ENCODE measurements around the gene LMNTD1.

Gene LMNTD1

GRCh38 chr12:25574761-25575160, 21.7 kb upstream of the LMNTD1 start:
- no peak overlapping the region for H3K27ac Mint-ChIP-seq

GRCh38 chr12:25573346-25573745, 20.3 kb upstream of the LMNTD1 start:
- no peak overlapping the region for H3K4me3 Mint-ChIP-seq
- no peak overlapping the region for H3K27ac Mint-ChIP-seq
- no peaks in the 10 kb centered on the region for H3K4me1 Mint-ChIP-seq (ENCODE audit: low read depth)
- H3K9me3 Mint-ChIP-seq: peaks cover 11% of the 10 kb centered on the region
- H3K27me3 Mint-ChIP-seq (ENCODE audit: low read depth): no peaks in the 10 kb centered on the region
- no peaks in the 10 kb centered on the region for H3K36me3 Mint-ChIP-seq (ENCODE audit: low read depth)

More at GRCh38 chr12:25574761-25575160, 21.7 kb upstream of the LMNTD1 start:
- no peaks in the 10 kb centered on the region for H3K36me3 Mint-ChIP-seq (ENCODE audit: low read depth)
- H3K4me1 Mint-ChIP-seq (ENCODE audit: low read depth): no peaks in the 10 kb centered on the region
- H3K4me3 Mint-ChIP-seq: no peak overlapping the region
- peaks cover 4% of the 10 kb centered on the region for H3K27me3 Mint-ChIP-seq (ENCODE audit: low read depth)
- peaks cover 11% of the 10 kb centered on the region for H3K9me3 Mint-ChIP-seq

GRCh38 chr12:25570418-25570817, 17.3 kb upstream of the LMNTD1 start:
- H3K27me3 Mint-ChIP-seq (ENCODE audit: low read depth): no peaks in the 10 kb centered on the region
- H3K27ac Mint-ChIP-seq: no peak overlapping the region
- no peaks in the 10 kb centered on the region for H3K4me1 Mint-ChIP-seq (ENCODE audit: low read depth)
- H3K36me3 Mint-ChIP-seq (ENCODE audit: low read depth): no peaks in the 10 kb centered on the region
- H3K9me3 Mint-ChIP-seq: peaks cover 2% of the 10 kb centered on the region
- H3K4me3 Mint-ChIP-seq: no peak overlapping the region

GRCh38 chr12:25566202-25566949, 13.3 kb upstream of the LMNTD1 start:
- Mint-ChIP-seq H3K4me3 (no peak overlapping the region), H3K9me3 (no peaks in the 10 kb centered on the region), H3K4me1 (ENCODE audit: low read depth) (no peaks in the 10 kb centered on the region), H3K27ac (no peak overlapping the region), H3K27me3 (ENCODE audit: low read depth) (peaks cover 4% of the 10 kb centered on the region), H3K36me3 (ENCODE audit: low read depth) (no peaks in the 10 kb centered on the region)

- no peaks in the 10 kb centered on the region for H3K36me3 Mint-ChIP-seq (ENCODE audit: low read depth)
- no peak overlapping the region for H3K27ac Mint-ChIP-seq
Observed at GRCh38 chr12:25558586-25558985, 5.5 kb upstream of the LMNTD1 start.

GRCh38 chr12:25557830-25558436, 4.8 kb upstream of the LMNTD1 start:
- peaks cover 4% of the 10 kb centered on the region for H3K9me3 Mint-ChIP-seq
- no peaks in the 10 kb centered on the region for H3K4me1 Mint-ChIP-seq (ENCODE audit: low read depth)
- H3K27me3 Mint-ChIP-seq (ENCODE audit: low read depth): peaks cover 12% of the 10 kb centered on the region
- no peak overlapping the region for H3K27ac Mint-ChIP-seq
- H3K4me3 Mint-ChIP-seq: no peak overlapping the region
- no peaks in the 10 kb centered on the region for H3K36me3 Mint-ChIP-seq (ENCODE audit: low read depth)

More at GRCh38 chr12:25558586-25558985, 5.5 kb upstream of the LMNTD1 start:
- peaks cover 12% of the 10 kb centered on the region for H3K27me3 Mint-ChIP-seq (ENCODE audit: low read depth)
- no peaks in the 10 kb centered on the region for H3K4me1 Mint-ChIP-seq (ENCODE audit: low read depth)
- peaks cover 4% of the 10 kb centered on the region for H3K9me3 Mint-ChIP-seq
- no peak overlapping the region for H3K4me3 Mint-ChIP-seq

GRCh38 chr12:25556153-25556552, 3.1 kb upstream of the LMNTD1 start:
- H3K36me3 Mint-ChIP-seq (ENCODE audit: low read depth): no peaks in the 10 kb centered on the region
- H3K4me1 Mint-ChIP-seq (ENCODE audit: low read depth): no peaks in the 10 kb centered on the region
- peaks cover 4% of the 10 kb centered on the region for H3K9me3 Mint-ChIP-seq
- H3K27ac Mint-ChIP-seq: no peak overlapping the region
- peaks cover 11% of the 10 kb centered on the region for H3K27me3 Mint-ChIP-seq (ENCODE audit: low read depth)
- no peak overlapping the region for H3K4me3 Mint-ChIP-seq

- H3K4me3 Mint-ChIP-seq: no peak overlapping the region
- no peak overlapping the region for H3K27ac Mint-ChIP-seq
- H3K36me3 Mint-ChIP-seq (ENCODE audit: low read depth): no peaks in the 10 kb centered on the region
- H3K4me1 Mint-ChIP-seq (ENCODE audit: low read depth): no peaks in the 10 kb centered on the region
- H3K27me3 Mint-ChIP-seq (ENCODE audit: low read depth): peaks cover 18% of the 10 kb centered on the region
- H3K9me3 Mint-ChIP-seq: no peaks in the 10 kb centered on the region
Observed at GRCh38 chr12:25552681-25553080, 402 bp downstream of the LMNTD1 start.

GRCh38 chr12:25550186-25550585, 2.9 kb downstream of the LMNTD1 start:
- Mint-ChIP-seq H3K9me3 (no peaks in the 10 kb centered on the region), H3K4me1 (ENCODE audit: low read depth) (no peaks in the 10 kb centered on the region), H3K27ac (no peak overlapping the region), H3K36me3 (ENCODE audit: low read depth) (no peaks in the 10 kb centered on the region), H3K4me3 (no peak overlapping the region), H3K27me3 (ENCODE audit: low read depth) (peaks cover 21% of the 10 kb centered on the region)

- Mint-ChIP-seq H3K27me3 (ENCODE audit: low read depth) (peaks cover 18% of the 10 kb centered on the region), H3K9me3 (no peaks in the 10 kb centered on the region), H3K27ac (no peak overlapping the region), H3K4me1 (ENCODE audit: low read depth) (no peaks in the 10 kb centered on the region), H3K4me3 (no peak overlapping the region), H3K36me3 (ENCODE audit: low read depth) (no peaks in the 10 kb centered on the region)
Observed at GRCh38 chr12:25549120-25549519, 4.0 kb downstream of the LMNTD1 start.

- no peaks in the 10 kb centered on the region for H3K4me1 Mint-ChIP-seq (ENCODE audit: low read depth)
- H3K27ac Mint-ChIP-seq: no peak overlapping the region
- no peaks in the 10 kb centered on the region for H3K36me3 Mint-ChIP-seq (ENCODE audit: low read depth)
- H3K9me3 Mint-ChIP-seq: no peaks in the 10 kb centered on the region
- H3K27me3 Mint-ChIP-seq (ENCODE audit: low read depth): peaks cover 13% of the 10 kb centered on the region
- no peak overlapping the region for H3K4me3 Mint-ChIP-seq
Observed at GRCh38 chr12:25546318-25546717, 6.8 kb downstream of the LMNTD1 start.

- Mint-ChIP-seq H3K4me1 (ENCODE audit: low read depth) (no peaks in the 10 kb centered on the region), H3K4me3 (no peak overlapping the region), H3K9me3 (no peaks in the 10 kb centered on the region), H3K27ac (no peak overlapping the region), H3K27me3 (ENCODE audit: low read depth) (peaks cover 4% of the 10 kb centered on the region), H3K36me3 (ENCODE audit: low read depth) (no peaks in the 10 kb centered on the region)
Observed at GRCh38 chr12:25533150-25533549, 19.9 kb downstream of the LMNTD1 start.

- Mint-ChIP-seq H3K9me3 (no peaks in the 10 kb centered on the region), H3K27ac (no peak overlapping the region), H3K27me3 (ENCODE audit: low read depth) (peaks cover 4% of the 10 kb centered on the region), H3K4me1 (ENCODE audit: low read depth) (no peaks in the 10 kb centered on the region), H3K4me3 (no peak overlapping the region), H3K36me3 (ENCODE audit: low read depth) (no peaks in the 10 kb centered on the region)
Observed at GRCh38 chr12:25531502-25532052, 21.5 kb downstream of the LMNTD1 start.

GRCh38 chr12:25529738-25530137, 23.3 kb downstream of the LMNTD1 start:
- Mint-ChIP-seq H3K9me3 (no peaks in the 10 kb centered on the region), H3K4me3 (no peak overlapping the region), H3K27me3 (ENCODE audit: low read depth) (peaks cover 4% of the 10 kb centered on the region), H3K36me3 (ENCODE audit: low read depth) (no peaks in the 10 kb centered on the region), H3K27ac (no peak overlapping the region), H3K4me1 (ENCODE audit: low read depth) (no peaks in the 10 kb centered on the region)

- H3K9me3 Mint-ChIP-seq: no peaks in the 10 kb centered on the region
- no peaks in the 10 kb centered on the region for H3K4me1 Mint-ChIP-seq (ENCODE audit: low read depth)
- H3K27me3 Mint-ChIP-seq (ENCODE audit: low read depth): peaks cover 3% of the 10 kb centered on the region
- H3K27ac Mint-ChIP-seq: no peak overlapping the region
- H3K36me3 Mint-ChIP-seq (ENCODE audit: low read depth): no peaks in the 10 kb centered on the region
- H3K4me3 Mint-ChIP-seq: no peak overlapping the region
Observed at GRCh38 chr12:25526778-25527177, 26.3 kb downstream of the LMNTD1 start.

Data from T-helper 1 cell treated with Interleukin-12 subunit alpha and Interleukin-12 subunit beta and Interleukin-4 antibody, amounts not matched to agents 30 μg/mL and 1 μg/mL, for 36 hours (primary cell).